Measurements from ENCODE around the gene SMC6. TPM values are rescaled to one million over a fixed set of nuclear protein-coding genes. Genes with fewer than 3 reads are reported as not detected.

Gene SMC6
- total RNA-seq, 4 donors from 2014 or later, result 7.5 to 11.0 (median 9.6) TPM

- no peak for ATAC-seq
These were observed 90.9 kb downstream of the SMC6 start for GRCh38 chr2:17662723-17663122.

GRCh38 chr2:17661460-17661859 lies 92.2 kb downstream of the SMC6 start:
- ATAC-seq (no peak), DNase-seq (no peak)
- intact Hi-C loops (cut with DNase I; ENCODE audit: low total_unique reads), result no loop called here
- in situ Hi-C loops (cut with MboI; ENCODE audit: low sequenced_read_pairs in 4 of 4), result no loop called here
- no peaks in the 10 kb centered on the region for H3K9me3 ChIP-seq
- no peaks in the 10 kb centered on the region for H3K27me3 ChIP-seq
- no peak overlapping the region for H3K4me3 ChIP-seq
- TF ChIP-seq CTCF (IDR thresholded peaks at IDR 0.05 in 4 of 5, conservative IDR thresholded peaks at IDR 0.05 in 1 of 5) (no peak), POLR2A (IDR thresholded peaks at IDR 0.05) (no peak)
- no peak overlapping the region for H3K27ac ChIP-seq
- peaks cover 0 to 22% of the 10 kb centered on the region in 2 donors for H3K36me3 ChIP-seq
- H3K4me1 ChIP-seq, result peaks cover 0 to 5% of the 10 kb centered on the region in 2 donors

More at GRCh38 chr2:17662723-17663122, 90.9 kb downstream of the SMC6 start:
- Histone ChIP-seq H3K36me3 (peaks cover 0 to 32% of the 10 kb centered on the region in 2 donors), H3K27me3 (no peaks in the 10 kb centered on the region), H3K27ac (no peak overlapping the region), H3K4me1 (peaks cover 0 to 5% of the 10 kb centered on the region in 2 donors), H3K4me3 (no peak overlapping the region), H3K9me3 (no peaks in the 10 kb centered on the region)
- in situ Hi-C loops (cut with MboI; ENCODE audit: low sequenced_read_pairs in 4 of 4), result no loop called here
- DNase-seq, result no peak
- no peak for TF ChIP-seq POLR2A (IDR thresholded peaks at IDR 0.05)
- TF ChIP-seq CTCF (IDR thresholded peaks at IDR 0.05 in 4 of 5, conservative IDR thresholded peaks at IDR 0.05 in 1 of 5), result no peak
- intact Hi-C loops (cut with DNase I; ENCODE audit: low total_unique reads), result no loop called here

DNA sequence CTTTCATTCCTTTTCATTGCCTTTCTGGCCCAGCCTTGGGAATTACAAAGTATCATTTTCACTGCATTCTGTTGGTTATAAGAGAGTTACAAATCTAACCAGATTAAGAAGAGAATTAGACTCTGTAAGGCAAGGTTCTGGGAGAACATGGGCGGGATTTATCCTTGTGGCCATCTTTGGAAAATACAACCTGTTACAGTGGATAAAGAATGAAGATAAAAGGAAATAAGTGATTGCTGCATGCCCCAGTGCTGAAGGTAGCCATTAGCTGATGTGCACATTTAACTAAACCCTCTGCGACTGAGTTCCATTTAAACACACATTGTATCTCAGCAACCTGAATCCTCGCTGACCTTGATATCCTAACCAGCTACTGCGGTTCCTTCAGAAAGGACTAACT lies 93.4 kb downstream of the SMC6 start:
- in situ Hi-C loops (cut with MboI; ENCODE audit: low sequenced_read_pairs in 4 of 4), result no loop called here
- Histone ChIP-seq H3K4me1 (peaks cover 0 to 5% of the 10 kb centered on the region in 2 donors), H3K9me3 (no peaks in the 10 kb centered on the region), H3K27ac (no peak overlapping the region), H3K36me3 (peaks cover 0 to 9% of the 10 kb centered on the region in 2 donors), H3K4me3 (no peak overlapping the region), H3K27me3 (no peaks in the 10 kb centered on the region)
- intact Hi-C loops (cut with DNase I; ENCODE audit: low total_unique reads), result no loop called here
- ATAC-seq (no peak), DNase-seq (no peak)
- no peak for TF ChIP-seq CTCF (IDR thresholded peaks at IDR 0.05 in 4 of 5, conservative IDR thresholded peaks at IDR 0.05 in 1 of 5)
- TF ChIP-seq POLR2A (IDR thresholded peaks at IDR 0.05), result no peak

DNA sequence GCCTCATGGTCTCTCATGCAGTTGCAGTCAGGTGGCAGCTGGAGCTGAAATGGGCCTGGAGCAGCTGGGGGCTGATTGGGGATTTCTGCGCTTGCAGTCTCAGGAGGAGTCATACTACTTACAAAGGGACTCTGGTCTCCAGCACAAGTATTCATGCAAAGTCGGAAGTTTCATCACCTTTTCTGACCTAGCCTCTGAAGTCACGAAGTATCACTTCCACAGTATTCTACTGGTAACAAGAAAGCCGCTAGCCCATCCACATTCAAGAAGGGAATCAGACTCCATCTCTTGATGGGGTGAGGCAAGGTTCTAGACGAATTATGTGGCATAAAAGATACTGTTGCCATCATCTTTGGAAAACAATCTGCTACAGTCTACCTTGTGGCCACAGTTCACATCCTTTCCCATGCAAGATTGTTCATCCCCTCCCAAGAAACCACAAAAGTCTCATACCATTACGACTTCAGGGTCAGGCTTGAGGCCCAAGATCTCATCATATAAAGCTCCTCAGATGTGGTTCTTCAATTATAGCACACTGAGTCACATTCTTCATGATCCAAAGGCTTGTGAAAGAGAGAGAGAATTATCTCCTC lies 95.3 kb downstream of the SMC6 start:
- H3K36me3 ChIP-seq, result no peaks in the 10 kb centered on the region
- no peaks in the 10 kb centered on the region for H3K27me3 ChIP-seq
- H3K4me3 ChIP-seq, result no peak overlapping the region
- ATAC-seq, result no peak
- H3K4me1 ChIP-seq, result peaks cover 0 to 5% of the 10 kb centered on the region in 2 donors
- H3K27ac ChIP-seq, result no peak overlapping the region
- intact Hi-C loops (cut with DNase I; ENCODE audit: low total_unique reads), result no loop called here
- DNase-seq, result no peak
- in situ Hi-C loops (cut with MboI; ENCODE audit: low sequenced_read_pairs in 4 of 4), result no loop called here
- H3K9me3 ChIP-seq, result no peaks in the 10 kb centered on the region
- TF ChIP-seq CTCF (IDR thresholded peaks at IDR 0.05 in 4 of 5, conservative IDR thresholded peaks at IDR 0.05 in 1 of 5) (no peak), POLR2A (IDR thresholded peaks at IDR 0.05) (no peak)

DNA sequence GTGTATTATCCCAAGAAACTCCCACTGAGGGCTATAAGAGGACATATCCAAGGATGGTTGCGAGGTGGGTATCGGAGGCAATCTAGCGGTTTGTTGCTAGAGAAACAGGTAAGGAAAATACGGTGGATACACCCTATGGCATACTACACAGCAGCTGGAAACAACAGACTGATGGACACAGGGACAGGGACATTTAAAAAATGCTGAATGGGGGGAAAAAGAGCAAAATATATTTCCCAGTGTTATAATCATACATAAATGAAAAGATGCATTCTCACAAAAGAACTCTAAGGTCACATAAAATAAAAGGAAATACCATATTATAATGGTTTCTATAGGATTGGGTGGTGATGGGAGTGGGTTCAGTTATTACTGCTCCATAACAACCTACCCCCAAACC lies 95.9 kb downstream of the SMC6 start:
- Histone ChIP-seq H3K4me1 (peaks cover 0 to 3% of the 10 kb centered on the region in 2 donors), H3K9me3 (no peaks in the 10 kb centered on the region), H3K27ac (no peak overlapping the region), H3K27me3 (no peaks in the 10 kb centered on the region), H3K36me3 (no peaks in the 10 kb centered on the region), H3K4me3 (no peak overlapping the region)
- no peak for DNase-seq
- intact Hi-C loops (cut with DNase I; ENCODE audit: low total_unique reads), result no loop called here
- TF ChIP-seq POLR2A (IDR thresholded peaks at IDR 0.05), result no peak
- no peak for TF ChIP-seq CTCF (IDR thresholded peaks at IDR 0.05 in 4 of 5, conservative IDR thresholded peaks at IDR 0.05 in 1 of 5)
- in situ Hi-C loops (cut with MboI; ENCODE audit: low sequenced_read_pairs in 4 of 4), result no loop called here
- ATAC-seq, result no peak
